Left lung (tissue), 10 donors: ENCODE measurements around the gene PAX7. TPM values are rescaled to one million over a fixed set of nuclear protein-coding genes. Genes with fewer than 3 reads are reported as not detected.

Experiments used
- ATAC-seq: fragments of 200-7000 bp; cut with Tn5 transposase; one replicate; pipeline ENCODE4 v1.9.1; 2020; ENCODE audit warnings: moderate library complexity
- DNase-seq, 4 donors: peaks; one replicate each; pipeline ENCODE4 v3.0.0-alpha.2; 2013 to 2020
- H3K27ac ChIP-seq, 2 donors: fragments of 200-600 bp; sonication (generic) in 1 of 2; one replicate each; pipeline versions ENCODE4 v1.5.0 to v1.8.0; 2020 to 2021
- H3K27me3 ChIP-seq, 2 donors: fragments of 200-600 bp; sonication (generic) in 1 of 2; one replicate each; pipeline versions ENCODE4 v1.5.0 to v1.8.0; 2020 to 2021
- H3K36me3 ChIP-seq, 2 donors: fragments of 200-600 bp; sonication (generic) in 1 of 2; one replicate each; pipeline versions ENCODE4 v1.5.0 to v1.8.0; 2020 to 2021
- H3K4me1 ChIP-seq, 2 donors: fragments of 200-600 bp; one replicate each; pipeline ENCODE4 v1.8.0; 2021
- H3K4me3 ChIP-seq, 2 donors: fragments of 200-600 bp; sonication (generic) in 1 of 2; one replicate each; pipeline versions ENCODE4 v1.5.0 to v1.8.0; 2020 to 2021; ENCODE audit warnings: mild to moderate bottlenecking in 1 of 2
- H3K9me3 ChIP-seq, 2 donors: fragments of 200-600 bp; sonication (generic) in 1 of 2; one replicate each; pipeline versions ENCODE4 v1.5.0 to v1.8.0; 2020 to 2021
- CTCF ChIP-seq, 2 donors: fragments of 200-600 bp; sonication (generic) in 1 of 2; IDR thresholded peaks; one replicate each; pipeline versions ENCODE4 v1.5.0 to v1.8.0; 2021; ENCODE audit warnings: antibody characterized with exemption in 2 of 2
- intact Hi-C, 2 donors: fragments of 100-400 bp; cut with DNase I; formaldehyde crosslinking; loops; one replicate each; pipeline versions ENCODE4 v1.11.2 to v1.14.2; 2022
- polyA plus RNA-seq, 6 donors: library from polyadenylated mRNA; unstranded; fragments of 120-200 nt; gene quantifications; one replicate each; pipeline ENCODE4 v1.2.1, GENCODE V29; 2013; ENCODE audit not compliant: insufficient read length in 6 of 6
- total RNA-seq, 2 donors: library from RNA; stranded (reverse); fragmentation: NEBNext Ultra II Directional; extraction: Animal tissue kit (Norgen Biotek cat#: 25700); gene quantifications; one replicate each; pipeline ENCODE4 v1.2.1, GENCODE V29; 2021
- donor health status: DM: no; HTN: yes; CAD: no.
- donor health status: DM: no; HTN: no; CAD: no.

The PAX7 gene
- total and polyA plus RNA-seq, 8 donors = 0.03 TPM; not detected in 7

DNA sequence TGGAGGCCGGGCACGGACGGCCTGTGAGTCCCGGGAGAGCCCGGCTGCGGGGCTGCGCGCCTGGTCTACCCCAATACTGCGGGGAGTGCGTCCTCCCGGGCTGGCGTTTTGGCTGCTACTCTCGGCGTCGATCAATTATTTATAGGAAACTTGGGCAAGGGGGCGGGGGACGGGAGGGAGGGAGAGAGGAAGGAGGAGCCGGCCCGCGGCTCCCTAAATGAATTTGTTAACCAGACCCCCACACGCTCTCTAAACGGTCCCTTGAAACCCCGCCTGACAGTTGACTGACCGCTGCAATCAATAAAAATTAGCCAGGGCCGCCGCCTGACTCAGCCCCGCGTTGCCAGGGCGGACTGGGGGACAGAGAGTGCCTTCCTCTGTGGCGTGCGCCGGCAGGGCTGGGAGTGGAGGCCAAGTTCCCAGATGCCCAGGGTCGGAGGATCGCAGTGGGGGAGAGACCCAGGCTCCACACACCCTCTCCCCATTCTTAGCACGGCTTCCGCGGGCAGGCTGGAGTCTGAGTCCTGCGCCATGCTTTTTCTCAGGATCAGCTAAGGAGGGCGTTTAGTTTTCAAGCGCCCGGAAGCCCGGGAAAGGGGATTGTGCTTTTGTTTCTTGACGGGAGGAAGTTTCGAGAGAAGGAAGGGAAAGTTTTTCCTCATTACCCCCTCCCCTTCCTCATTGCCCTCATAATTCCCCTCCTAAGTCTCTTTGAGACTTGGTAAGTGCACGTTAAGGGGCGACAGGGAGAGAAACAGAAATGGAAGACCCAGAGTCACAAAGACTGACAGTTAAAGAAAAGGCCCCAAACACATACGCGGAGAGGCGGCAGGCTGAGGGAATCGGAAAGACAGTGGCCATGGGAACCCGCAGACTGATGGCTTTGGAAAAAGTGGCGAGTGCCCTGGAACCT, 6.2 kb downstream of the PAX7 start:
- intact Hi-C loops = no loop called here
- H3K27me3 ChIP-seq = peaks cover 98 to 100% of the 10 kb centered on the region in 2 donors
- H3K36me3 ChIP-seq = no peaks in the 10 kb centered on the region
- no peak for TF ChIP-seq CTCF (IDR thresholded peaks at IDR 0.05)
- no peak overlapping the region for H3K27ac ChIP-seq
- no peak overlapping the region for H3K4me3 ChIP-seq
- DNase-seq (no peak), ATAC-seq (no peak)
- no peaks in the 10 kb centered on the region for H3K4me1 ChIP-seq
- no peaks in the 10 kb centered on the region for H3K9me3 ChIP-seq

DNA sequence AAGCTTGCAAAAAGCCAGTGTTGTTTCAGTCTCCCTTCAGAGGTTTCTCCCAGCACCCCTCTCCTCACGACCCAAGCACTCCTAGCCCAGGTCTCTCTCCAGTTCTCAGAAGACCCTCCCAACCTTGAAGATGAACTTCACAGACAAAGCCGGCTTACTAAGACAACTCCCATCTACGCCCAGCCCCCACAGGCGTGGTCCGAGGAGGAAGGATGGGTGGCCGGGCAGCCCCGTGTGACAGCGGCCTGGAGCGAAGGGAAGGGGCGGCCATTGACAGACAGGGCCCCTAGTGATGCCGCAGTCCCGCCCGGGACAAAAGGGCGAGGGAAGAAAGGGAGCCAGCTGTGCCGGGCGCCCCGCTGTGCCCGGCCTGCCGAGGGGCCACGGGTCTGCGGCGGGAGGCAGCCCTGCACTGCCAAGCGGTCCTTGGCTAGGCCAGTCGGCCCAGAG, 6.9 kb downstream of the PAX7 start:
- intact Hi-C loops = no loop called here
- H3K4me3 ChIP-seq = no peak overlapping the region
- no peak overlapping the region for H3K27ac ChIP-seq

GRCh38 chr1:18637962-18638834, 7.6 kb downstream of the PAX7 start:
- no peak for ATAC-seq
- peaks cover 98 to 100% of the 10 kb centered on the region in 2 donors for H3K27me3 ChIP-seq
- no peak for TF ChIP-seq CTCF (IDR thresholded peaks at IDR 0.05)
- no peaks in the 10 kb centered on the region for H3K4me1 ChIP-seq
- no peak for DNase-seq
- no peak overlapping the region for H3K27ac ChIP-seq
- no peaks in the 10 kb centered on the region for H3K36me3 ChIP-seq
- no peak overlapping the region for H3K4me3 ChIP-seq
- H3K9me3 ChIP-seq = no peaks in the 10 kb centered on the region
- intact Hi-C loops = no loop called here

More for the DNA sequence above, 6.9 kb downstream of the PAX7 start:
- Histone ChIP-seq H3K36me3 (no peaks in the 10 kb centered on the region), H3K27me3 (peaks cover 98 to 100% of the 10 kb centered on the region in 2 donors), H3K4me1 (no peaks in the 10 kb centered on the region), H3K9me3 (no peaks in the 10 kb centered on the region)
- ATAC-seq = no peak
- TF ChIP-seq CTCF (IDR thresholded peaks at IDR 0.05) = no peak
- no peak for DNase-seq

DNA sequence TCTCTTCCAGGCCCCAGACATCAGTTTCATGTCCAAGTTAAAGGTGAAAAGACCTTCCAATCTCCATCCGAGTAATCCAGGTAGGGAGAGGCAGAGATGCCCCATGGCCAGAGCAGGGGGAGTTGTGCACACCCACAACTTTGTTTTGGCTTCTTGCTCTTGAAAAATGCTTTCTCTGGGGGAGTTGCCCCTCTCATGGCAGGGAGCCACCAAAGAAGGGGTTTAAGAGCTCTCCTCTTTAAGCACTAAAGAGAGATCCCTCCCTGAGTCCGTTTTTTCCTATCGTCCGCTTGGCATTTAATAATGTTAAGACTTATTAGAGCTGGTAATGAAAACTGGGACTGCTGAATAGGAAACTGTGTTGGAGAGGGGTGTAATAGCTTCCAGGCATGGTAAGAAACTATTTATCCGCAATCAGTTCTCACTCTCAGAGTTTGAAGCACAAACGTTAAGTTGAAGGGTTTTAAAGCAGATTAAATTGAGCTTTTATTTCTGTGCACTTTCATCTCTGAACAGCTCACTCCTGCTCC, 8.3 kb downstream of the PAX7 start:
- Histone ChIP-seq H3K27me3 (peaks cover 98 to 100% of the 10 kb centered on the region in 2 donors), H3K9me3 (no peaks in the 10 kb centered on the region), H3K27ac (no peak overlapping the region), H3K4me3 (no peak overlapping the region), H3K36me3 (no peaks in the 10 kb centered on the region), H3K4me1 (no peaks in the 10 kb centered on the region)
- no peak for ATAC-seq
- intact Hi-C loops = no loop called here
- no peak for DNase-seq
- TF ChIP-seq CTCF (IDR thresholded peaks at IDR 0.05) = no peak
